AG09309 (cell line): ENCODE data around the gene RTCA.
"Not testable (repeated sequence)": the region's sequence is repeated elsewhere in the genome, so short reads cannot be mapped to it uniquely, and the experiment has no call there.

Experiments used
- DNase-seq: peaks from one replicate; pipeline ENCODE4 v3.0.0-alpha.2; 2010; ENCODE audit warnings: low read depth
- H3K4me3 ChIP-seq: 2 replicates; pipeline ENCODE4 v1.5.1; 2011; ENCODE audit warnings: mild to moderate bottlenecking, low read depth, low read length, moderate library complexity; ENCODE audit not compliant: control insufficient read depth
- CTCF ChIP-seq: IDR thresholded peaks from 2 replicates; pipeline ENCODE4 v1.5.1; 2011; ENCODE audit warnings: mild to moderate bottlenecking, low read depth, low read length, inconsistent platforms; ENCODE audit not compliant: insufficient read depth, control insufficient read depth; ENCODE audit errors: missing control alignments

Gene RTCA

GRCh38 chr1:100230765-100231164 is 35.3 kb upstream of the RTCA start:
- H3K4me3 ChIP-seq = no peak overlapping the region
- no peak for TF ChIP-seq CTCF
- no peak for DNase-seq

GRCh38 chr1:100231721-100232120 is 34.3 kb upstream of the RTCA start:
- H3K4me3 ChIP-seq = no peak overlapping the region
- no peak for DNase-seq
- no peak for TF ChIP-seq CTCF

- no peak overlapping the region for H3K4me3 ChIP-seq
- DNase-seq = no peak
- TF ChIP-seq CTCF = no peak
These were observed 33.9 kb upstream of the RTCA start for GRCh38 chr1:100232156-100232555.

GRCh38 chr1:100233566-100233965 is 32.5 kb upstream of the RTCA start:
- H3K4me3 ChIP-seq, DNase-seq: not testable (repeated sequence)

- no peak for DNase-seq
- H3K4me3 ChIP-seq = no peak overlapping the region
- TF ChIP-seq CTCF = no peak
These were observed 31.6 kb upstream of the RTCA start for GRCh38 chr1:100234432-100234831.

GRCh38 chr1:100237091-100237490 is 28.9 kb upstream of the RTCA start:
- TF ChIP-seq CTCF = no peak
- no peak for DNase-seq
- H3K4me3 ChIP-seq = no peak overlapping the region

- no peak for DNase-seq
- no peak for TF ChIP-seq CTCF
- no peak overlapping the region for H3K4me3 ChIP-seq
These were observed 26.1 kb upstream of the RTCA start for GRCh38 chr1:100239961-100240360.
